HCT116 (cell line): ENCODE data around the gene SGK1. TPM values are rescaled to one million over a fixed set of nuclear protein-coding genes. Genes with fewer than 3 reads are reported as not detected.

ENCODE experiments used
- ATAC-seq: fragments of 200-7000 bp; cut with Tn5 transposase; 2 replicates; pipeline ENCODE4 v1.9.1; 2020; ENCODE audit warnings: mild to moderate bottlenecking, moderate library complexity
- BruUV-seq: library from RNA; stranded (reverse); fragments of 400-500 nt; replicated peaks from 2 replicates; lab custom pipeline; 2021; lab: Mats Ljungman, UMichigan
- CTCF ChIA-PET: fragments of 300-600 bp; sonication (Branson Sonifier 250); formaldehyde crosslinking; loops from one replicate; lab custom pipeline; 2021; ENCODE audit warnings: antibody characterized with exemption; lab: Charles Lee
- POLR2A ChIA-PET: fragments of 300-600, 350-600 bp; sonication (Branson Sonifier 250); formaldehyde crosslinking; loops from one replicate; lab custom pipeline; 2021; ENCODE audit warnings: antibody characterized with exemption; lab: Charles Lee
- RAD21 ChIA-PET, 2 experiments: fragments of 300-600 bp; sonication (Branson Sonifier 250); formaldehyde crosslinking; loops; one replicate each; lab custom pipeline; 2023; ENCODE audit warnings: low total read pairs in 2 of 2; ENCODE audit not compliant: uncharacterized antibody in 2 of 2, unreplicated experiment in 2 of 2, low non-redundant PET in 1 of 2; lab: Charles Lee
- DNase-seq: peaks from one replicate; pipeline ENCODE4 v3.0.0-alpha.2; 2010; ENCODE audit warnings: low read depth, low spot score
- H2AFZ ChIP-seq: fragments of 200-600 bp; shearing (Covaris generic), sonication (generic); 2 replicates; pipeline ENCODE4 v1.6.1; 2017; ENCODE audit warnings: low read depth, mixed run types, mixed read lengths, antibody characterized with exemption, low read length; ENCODE audit not compliant: poor library complexity, severe bottlenecking
- H3K27ac ChIP-seq: 2 replicates; pipeline ENCODE4 v1.5.1; 2012; ENCODE audit warnings: low read depth, low read length
- H3K27me3 ChIP-seq: fragments of 200-600 bp; sonication (generic); 2 replicates; pipeline ENCODE4 v1.6.1; 2016; ENCODE audit warnings: mixed run types, low read length, mixed read lengths; ENCODE audit not compliant: insufficient read depth
- H3K36me3 ChIP-seq, 2 experiments: fragments of 200-500 bp in 1 of 2; fragments of 200-600 bp in 1 of 2; sonication (Bioruptor generic) in 1 of 2; sonication (generic) in 1 of 2; 2 replicates each; pipeline versions ENCODE4 v1.5.1 to v1.6.1; 2014 to 2016; ENCODE audit warnings: low read length in 2 of 2, inconsistent platforms in 1 of 2, mixed read lengths in 1 of 2, mixed run types in 1 of 2; ENCODE audit not compliant: insufficient read depth in 2 of 2, control insufficient read depth in 1 of 2
- H3K4me1 ChIP-seq, 2 experiments: fragments of 200-600 bp in 1 of 2; sonication (generic) in 1 of 2; 2 replicates each; pipeline versions ENCODE4 v1.5.1 to v1.6.1; 2012 to 2017; ENCODE audit warnings: low read length in 2 of 2, inconsistent platforms in 1 of 2, mild to moderate bottlenecking in 1 of 2, mixed read lengths in 1 of 2, mixed run types in 1 of 2, moderate library complexity in 1 of 2; ENCODE audit not compliant: insufficient read depth in 2 of 2, control insufficient read depth in 1 of 2
- H3K4me2 ChIP-seq: fragments of 200-600 bp; sonication (generic); 2 replicates; pipeline ENCODE4 v1.6.1; 2017; ENCODE audit warnings: mixed run types, low read length, mixed read lengths
- H3K4me3 ChIP-seq, 2 experiments: fragments of 200-600 bp in 1 of 2; sonication (generic) in 1 of 2; replicated peaks in 1 of 2; 2 replicates each; pipeline ENCODE4 v1.5.1; 2011 to 2016; ENCODE audit warnings: low read length in 2 of 2, control low read depth in 1 of 2, low read depth in 1 of 2, mild to moderate bottlenecking in 1 of 2, mixed read lengths in 1 of 2, mixed run types in 1 of 2
- H3K79me2 ChIP-seq: fragments of 200-600 bp; sonication (generic); 2 replicates; pipeline ENCODE4 v1.6.1; 2017; ENCODE audit warnings: mild to moderate bottlenecking, mixed run types, low read length, moderate library complexity, mixed read lengths; ENCODE audit not compliant: insufficient read depth
- H3K9ac ChIP-seq: fragments of 200-600 bp; sonication (generic); 2 replicates; pipeline ENCODE4 v1.6.1; 2016; ENCODE audit warnings: low read length, mixed read lengths
- H3K9me2 ChIP-seq: fragments of 200-600 bp; sonication (generic), shearing (Covaris generic); 2 replicates; pipeline ENCODE4 v1.6.1; 2017; ENCODE audit warnings: mixed run types, mild to moderate bottlenecking, moderate library complexity; ENCODE audit not compliant: insufficient read depth
- H3K9me3 ChIP-seq, 2 experiments: fragments of 200-500 bp in 1 of 2; fragments of 200-600 bp in 1 of 2; sonication (Bioruptor generic) in 1 of 2; sonication (generic) in 1 of 2; 2 replicates each; pipeline ENCODE4 v1.6.1; 2014 to 2017; ENCODE audit warnings: low read length in 2 of 2, mixed read lengths in 2 of 2, inconsistent platforms in 1 of 2, low read depth in 1 of 2, mild to moderate bottlenecking in 1 of 2, mixed run types in 1 of 2, moderate library complexity in 1 of 2; ENCODE audit not compliant: control insufficient read depth in 1 of 2, insufficient read depth in 1 of 2
- H4K20me1 ChIP-seq: fragments of 200-600 bp; sonication (generic), shearing (Covaris generic); 2 replicates; pipeline ENCODE4 v1.6.1; 2017; ENCODE audit warnings: mixed run types, mild to moderate bottlenecking, moderate library complexity; ENCODE audit not compliant: insufficient read depth
- CBX3 ChIP-seq: IDR thresholded peaks from 2 replicates; pipeline ENCODE4 v1.6.1; 2012; ENCODE audit warnings: low read depth
- EGR1 ChIP-seq: IDR thresholded peaks from 2 replicates; pipeline ENCODE4 v1.6.1; 2012; ENCODE audit warnings: low read depth
- ELF1 ChIP-seq: IDR thresholded peaks from 2 replicates; pipeline ENCODE4 v1.6.1; 2012; ENCODE audit warnings: low read depth, borderline replicate concordance
- EZH2phosphoT487 ChIP-seq: fragments of 200-600 bp; IDR thresholded peaks from 2 replicates; pipeline ENCODE4 v1.6.1; 2018; ENCODE audit warnings: antibody characterized with exemption, borderline replicate concordance
- FOSL1 ChIP-seq: IDR thresholded peaks from 2 replicates; pipeline ENCODE4 v1.6.1; 2012; ENCODE audit warnings: low read depth
- MAX ChIP-seq: IDR thresholded peaks from 2 replicates; pipeline ENCODE4 v1.6.1; 2012
- REST ChIP-seq: IDR thresholded peaks from 2 replicates; pipeline ENCODE4 v1.6.1; 2012; ENCODE audit warnings: low read depth
- SIN3A ChIP-seq: IDR thresholded peaks from 2 replicates; pipeline ENCODE4 v1.6.1; 2012; ENCODE audit warnings: low read depth
- SRF ChIP-seq: IDR thresholded peaks from 2 replicates; pipeline ENCODE4 v1.6.1; 2012; ENCODE audit warnings: low read depth
- TCF7L2 ChIP-seq: IDR thresholded peaks from 2 replicates; pipeline ENCODE4 v1.7.0; 2011; ENCODE audit warnings: borderline replicate concordance, inconsistent platforms; ENCODE audit not compliant: insufficient read depth, insufficient read length; ENCODE audit errors: extremely low read depth
- YY1 ChIP-seq: IDR thresholded peaks from 2 replicates; pipeline ENCODE4 v1.6.1; 2011; ENCODE audit warnings: low read length, low read depth, moderate library complexity, mild to moderate bottlenecking; ENCODE audit not compliant: insufficient replicate concordance; ENCODE audit errors: extremely low read depth
- ZBTB33 ChIP-seq: IDR thresholded peaks from 2 replicates; pipeline ENCODE4 v1.6.1; 2011; ENCODE audit warnings: mild to moderate bottlenecking, low read length, moderate library complexity; ENCODE audit not compliant: insufficient replicate concordance; ENCODE audit errors: extremely low read depth
- ZFX ChIP-seq: fragments of 450-650 bp; IDR thresholded peaks from 2 replicates; pipeline ENCODE4 v1.6.1; 2017
- ZNF274 ChIP-seq: fragments of 200-500 bp; sonication (Bioruptor generic); IDR thresholded peaks from 2 replicates; pipeline ENCODE4 v1.6.1; 2014; ENCODE audit warnings: mild to moderate bottlenecking, low read depth, low read length, inconsistent platforms
- intact Hi-C: fragments of 100-400 bp; cut with micrococcal nuclease; formaldehyde crosslinking; loops from 2 replicates; pipeline ENCODE4 v1.10.0; 2022
- total RNA-seq: library from RNA; stranded (reverse); gene quantifications from one replicate; pipeline ENCODE4 v1.2.1, GENCODE V29; 2021; ENCODE audit not compliant: unreplicated experiment
- TF ChIP-seq, protein P1 (sequence below): IDR thresholded peaks from 2 replicates; pipeline ENCODE4 v1.6.1; 2012

Gene SGK1
- total RNA-seq, 1 experiment from 2014 or later: 4.5 TPM

DNA sequence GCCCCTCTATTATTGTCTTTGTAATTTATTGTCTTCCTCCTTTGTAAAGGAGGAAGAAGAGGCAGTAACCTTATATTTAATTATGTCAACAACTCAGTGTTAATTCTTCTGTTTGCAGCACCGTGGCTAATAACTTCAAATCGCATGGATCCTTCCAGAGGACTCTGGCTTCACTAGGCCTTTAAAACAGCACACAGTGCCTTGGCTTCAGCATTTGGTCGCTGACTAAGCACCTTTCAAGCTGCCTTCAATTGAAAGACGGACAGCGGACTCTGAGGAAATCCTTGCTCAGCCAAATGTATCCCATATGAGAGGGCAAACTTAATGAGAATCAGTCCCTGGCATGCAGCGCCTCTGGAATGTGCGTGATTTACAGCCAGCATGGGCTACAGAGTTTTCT is 64.2 kb downstream of the SGK1 start:
- no peak for TF ChIP-seq ZNF274
- no peak for TF ChIP-seq ZFX
- TF ChIP-seq, protein P1, sequence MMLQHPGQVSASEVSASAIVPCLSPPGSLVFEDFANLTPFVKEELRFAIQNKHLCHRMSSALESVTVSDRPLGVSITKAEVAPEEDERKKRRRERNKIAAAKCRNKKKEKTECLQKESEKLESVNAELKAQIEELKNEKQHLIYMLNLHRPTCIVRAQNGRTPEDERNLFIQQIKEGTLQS: no peak
- no peak for TF ChIP-seq YY1
- no peak for TF ChIP-seq REST
- TF ChIP-seq, all 23 proteins: peak for 0
- ChIA-PET RAD21 (no interaction called here), CTCF (no interaction called here), POLR2A (no interaction called here)
- no peaks in the 10 kb centered on the region for H3K36me3 ChIP-seq
- intact Hi-C loops: no loop called here
- H2AFZ ChIP-seq: no peak overlapping the region
- no peak overlapping the region for H3K9ac ChIP-seq
- BruUV-seq: no TSS peak
- H3K27ac ChIP-seq: no peak overlapping the region
- no peak overlapping the region for H3K4me3 ChIP-seq
- H3K9me2 ChIP-seq: no peaks in the 10 kb centered on the region
- H3K4me1 ChIP-seq: no peaks in the 10 kb centered on the region
- H3K27me3 ChIP-seq: no peaks in the 10 kb centered on the region
- no peak overlapping the region for H3K4me2 ChIP-seq
- ATAC-seq (no peak), DNase-seq (no peak)
- no peaks in the 10 kb centered on the region for H3K9me3 ChIP-seq
- H3K79me2 ChIP-seq: no peaks in the 10 kb centered on the region
- H4K20me1 ChIP-seq: no peaks in the 10 kb centered on the region

GRCh38 chr6:134251320-134251719 is 66.6 kb downstream of the SGK1 start:
- no peaks in the 10 kb centered on the region for H3K9me2 ChIP-seq
- no TSS peak for BruUV-seq
- CTCF ChIA-PET: no interaction called here
- no peaks in the 10 kb centered on the region for H3K36me3 ChIP-seq
- no peak overlapping the region for H3K9ac ChIP-seq
- intact Hi-C loops: no loop called here
- no peaks in the 10 kb centered on the region for H4K20me1 ChIP-seq
- H2AFZ ChIP-seq: no peak overlapping the region
- no peak overlapping the region for H3K4me2 ChIP-seq
- no peaks in the 10 kb centered on the region for H3K27me3 ChIP-seq
- H3K27ac ChIP-seq: no peak overlapping the region
- no peak for DNase-seq
- H3K4me3 ChIP-seq: no peak overlapping the region
- POLR2A ChIA-PET: no interaction called here
- H3K9me3 ChIP-seq: no peaks in the 10 kb centered on the region
- H3K79me2 ChIP-seq: no peaks in the 10 kb centered on the region
- ATAC-seq: no peak
- RAD21 ChIA-PET: no interaction called here
- H3K4me1 ChIP-seq: no peaks in the 10 kb centered on the region
- TF ChIP-seq EZH2phosphoT487 (no peak), MAX (no peak), ZNF274 (no peak), FOSL1 (no peak), SIN3A (no peak), TCF7L2 (no peak), SRF (no peak), ZFX (no peak), ZBTB33 (no peak), ELF1 (no peak), CBX3 (no peak), EGR1 (no peak)
- TF ChIP-seq, protein P1: no peak
